ENCODE results near the gene MCUB. TPM values are rescaled to one million over a fixed set of nuclear protein-coding genes. Genes with fewer than 3 reads are reported as not detected.

The MCUB gene

Small RNAs within 50 kb of the gene (small RNA-seq; reads per million reads assigned to genes)
- not detected for gene HIGD1AP14 (ENCODE audit: insufficient read depth)

Data from mesendoderm (in vitro differentiated cells).